Measurements from ENCODE around the gene POLD2.
A peak's percentile ranks its signal among the peaks of the same experiment; 100 is the strongest.
"Not testable (repeated sequence)": the region's sequence is repeated elsewhere in the genome, so short reads cannot be mapped to it uniquely, and the experiment has no call there.

POLD2 gene
- 38.6 to 46.9 reads per million in 2 donors for total RNA-seq

- DNase-seq, result peak; percentile 95
Measured at GRCh38 chr7:44123190-44124003, at the start of gene POLD2. Gene POLD2 (minus strand): TSS chr7:44123548. CDS start chr7:44122053, 1,495 bp downstream.

GRCh38 chr7:44172803-44173424 is 49.6 kb upstream of the POLD2 start:
- DNase-seq, result no peak

- DNase-seq, result no peak
Measured at GRCh38 chr7:44172352-44172751, 49.0 kb upstream of the POLD2 start.

- DNase-seq, result not testable (repeated sequence)
Measured at GRCh38 chr7:44171901-44172300, 48.6 kb upstream of the POLD2 start.

GRCh38 chr7:44167920-44168319 is 44.6 kb upstream of the POLD2 start:
- no peak for DNase-seq

GRCh38 chr7:44163591-44163990 is 40.2 kb upstream of the POLD2 start:
- DNase-seq, result no peak

GRCh38 chr7:44162785-44163395 is 39.5 kb upstream of the POLD2 start:
- DNase-seq, result no peak

GRCh38 chr7:44162179-44162578 is 38.8 kb upstream of the POLD2 start:
- DNase-seq, result no peak

GRCh38 chr7:44161371-44161770 is 38.0 kb upstream of the POLD2 start:
- no peak for DNase-seq

GRCh38 chr7:44159824-44160630 is 36.7 kb upstream of the POLD2 start:
- no peak for DNase-seq

- DNase-seq, result no peak
Measured at GRCh38 chr7:44158873-44159631, 35.7 kb upstream of the POLD2 start.

- DNase-seq, result no peak
Measured at GRCh38 chr7:44158096-44158872, 34.9 kb upstream of the POLD2 start.

GRCh38 chr7:44157116-44158080 is 34.0 kb upstream of the POLD2 start:
- DNase-seq, result no peak

- DNase-seq, result no peak
Measured at GRCh38 chr7:44156453-44157010, 33.2 kb upstream of the POLD2 start.

- DNase-seq, result no peak
Measured at GRCh38 chr7:44155191-44156185, 32.1 kb upstream of the POLD2 start.

GRCh38 chr7:44154703-44155102 is 31.4 kb upstream of the POLD2 start:
- DNase-seq, result no peak

- no peak for DNase-seq
Measured at GRCh38 chr7:44153948-44154335, 30.6 kb upstream of the POLD2 start.

All from activated gamma-delta T cell (primary cell).